ENCODE measurements around the gene SNAPC1.

Gene SNAPC1

DNA sequence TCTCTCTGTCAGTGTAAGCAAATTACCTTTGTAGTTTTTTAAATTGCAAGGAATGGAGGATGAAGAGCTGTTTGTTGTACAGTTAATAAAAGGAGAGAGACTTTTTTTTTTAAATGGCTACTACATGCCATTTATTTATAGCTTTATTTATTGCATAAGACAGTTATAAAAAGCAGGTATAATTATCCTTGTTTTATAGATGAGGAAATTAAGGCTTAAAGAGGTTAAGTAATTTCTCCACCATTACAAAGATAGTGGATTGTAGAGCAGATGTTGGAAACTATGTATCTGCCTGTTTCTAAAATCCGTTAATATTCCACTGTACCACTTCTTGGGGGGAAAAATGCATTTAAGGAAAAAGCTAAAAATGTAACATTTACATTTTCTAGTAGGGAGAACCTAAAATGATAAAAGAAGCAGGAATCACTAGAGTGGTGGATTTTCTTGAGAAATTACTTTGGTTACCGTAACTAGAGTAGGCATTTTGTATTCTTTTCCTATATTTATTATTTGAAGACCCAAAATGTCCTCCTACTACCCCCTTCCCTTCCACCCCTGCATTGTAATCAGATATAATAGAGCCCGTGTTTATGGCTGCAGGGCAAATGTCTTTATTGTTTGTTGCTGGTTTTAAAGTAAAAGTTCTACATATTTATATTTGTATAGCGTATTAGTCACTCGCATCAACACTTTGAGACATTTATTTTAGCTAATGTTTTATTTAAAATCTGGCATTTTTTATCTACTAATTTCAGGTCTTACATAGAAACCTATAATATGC, 2.3 kb downstream of the SNAPC1 start (continued):
- no peak for TF ChIP-seq ZNF280C (tag by site-specific recombination; IDR thresholded peaks at IDR 0.05)
- TF ChIP-seq ZNF544 (tag by site-specific recombination; IDR thresholded peaks at IDR 0.05), result no peak
- 0 out of 2 replicates have a peak, but pooled peaks have one; percentile 13 for TF ChIP-seq OSR2 (tag by site-specific recombination; IDR thresholded peaks at IDR 0.05)
- peak; percentile 77 for TF ChIP-seq PRDM6 (tag by site-specific recombination; IDR thresholded peaks at IDR 0.05)
- TF ChIP-seq ZSCAN18 (tag by site-specific recombination; IDR thresholded peaks at IDR 0.05), result no peak
- no peak for TF ChIP-seq ATF2 (tag by site-specific recombination; IDR thresholded peaks at IDR 0.05; ENCODE audit: low read depth)
- TF ChIP-seq ZNF561 (tag by site-specific recombination; IDR thresholded peaks at IDR 0.05; ENCODE audit: borderline replicate concordance), result no peak
- TF ChIP-seq ZNF214 (tag by site-specific recombination; IDR thresholded peaks at IDR 0.05; ENCODE audit: borderline replicate concordance), result no peak

DNA sequence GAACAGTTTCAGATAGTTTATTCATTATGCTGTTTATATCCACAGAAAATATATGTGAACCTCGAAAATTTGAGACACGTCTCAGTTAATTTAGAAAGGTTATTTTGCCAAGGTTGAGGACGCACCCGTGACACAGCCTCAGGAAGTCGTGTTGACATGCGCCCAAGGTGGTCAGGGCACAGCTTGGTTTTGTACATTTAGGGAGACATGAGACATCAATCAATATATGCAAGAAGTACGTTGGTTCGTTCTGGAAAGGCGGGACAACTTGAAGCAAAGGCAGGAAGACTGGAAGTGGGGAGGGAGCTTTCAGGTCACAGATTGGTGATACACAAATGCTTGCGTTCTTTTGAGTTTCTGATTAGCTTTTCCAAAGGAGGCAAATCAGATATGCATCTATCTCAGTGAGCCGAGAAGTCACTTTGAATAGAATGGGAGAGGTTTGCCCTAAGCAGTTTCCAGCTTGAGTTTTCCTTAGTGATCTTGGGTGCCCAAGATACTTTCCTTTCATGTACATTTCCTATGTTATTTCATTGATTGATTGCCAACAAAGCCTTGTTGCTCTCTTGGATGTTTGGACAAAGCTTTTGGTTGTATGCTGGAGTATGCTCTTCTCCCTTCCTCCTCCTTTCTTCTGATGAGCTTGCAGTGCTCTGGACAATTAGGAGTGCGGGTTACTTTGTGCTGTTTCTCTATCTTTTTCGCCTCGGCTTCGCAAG, 3.2 kb downstream of the SNAPC1 start:
- no peaks in the 10 kb centered on the region for H3K9me3 ChIP-seq (ENCODE audit: control insufficient read depth, insufficient read depth, low read depth, low read length)
- ChIA-PET CTCF (interaction anchor here (1.0 to 2.0 kb wide), 2 partner anchors 25 to 73 kb away, joined by 4 to 5 read pairs; no protein-coding TSS in a partner anchor), POLR2A (interaction anchor here (0.5 to 5.2 kb wide), 2 partner anchors 14 to 19 kb away, joined by 3 to 56 read pairs; no protein-coding TSS in a partner anchor)
- peaks cover 12% of the 10 kb centered on the region for H3K4me1 ChIP-seq (ENCODE audit: control insufficient read depth, insufficient read depth, low read length)
- peak overlapping the region; percentile 13 for H3K4me3 ChIP-seq (ENCODE audit: low read depth, low read length)
- peak overlapping the region; percentile 52 for H3K27ac ChIP-seq (ENCODE audit: extremely low read depth, low read depth, low read length)
- H3K36me3 ChIP-seq (ENCODE audit: control insufficient read depth in 2 of 2, insufficient read depth in 1 of 2, low read length in 2 of 2), result peaks cover 25 to 27% of the 10 kb centered on the region in 2 experiments
- 0 out of 2 replicates have a peak, but pooled peaks have one; percentile 54 for TF ChIP-seq ZNF600 (tag by site-specific recombination; IDR thresholded peaks at IDR 0.05)
- peak; percentile 85; the same call in 1 of the 2 replicates for TF ChIP-seq HOXC10 (CRISPR knock-in tag; IDR thresholded peaks at IDR 0.05)
- TF ChIP-seq, protein P1, sequence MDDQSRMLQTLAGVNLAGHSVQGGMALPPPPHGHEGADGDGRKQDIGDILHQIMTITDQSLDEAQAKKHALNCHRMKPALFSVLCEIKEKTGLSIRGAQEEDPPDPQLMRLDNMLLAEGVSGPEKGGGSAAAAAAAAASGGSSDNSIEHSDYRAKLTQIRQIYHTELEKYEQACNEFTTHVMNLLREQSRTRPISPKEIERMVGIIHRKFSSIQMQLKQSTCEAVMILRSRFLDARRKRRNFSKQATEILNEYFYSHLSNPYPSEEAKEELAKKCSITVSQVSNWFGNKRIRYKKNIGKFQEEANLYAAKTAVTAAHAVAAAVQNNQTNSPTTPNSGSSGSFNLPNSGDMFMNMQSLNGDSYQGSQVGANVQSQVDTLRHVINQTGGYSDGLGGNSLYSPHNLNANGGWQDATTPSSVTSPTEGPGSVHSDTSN (CRISPR knock-in tag; IDR thresholded peaks at IDR 0.05), result 0 out of 2 replicates have a peak, but pooled peaks have one; percentile 16
- 0 out of 2 replicates have a peak, but pooled peaks have one; percentile 10 for TF ChIP-seq ZIC2 (tag by site-specific recombination; IDR thresholded peaks at IDR 0.05)
- TF ChIP-seq SP2 (tag by site-specific recombination; IDR thresholded peaks at IDR 0.05), result peak; percentile 85
- TF ChIP-seq ZNF48 (tag by site-specific recombination; IDR thresholded peaks at IDR 0.05), result no peak
- TF ChIP-seq ZNF302 (tag by site-specific recombination; IDR thresholded peaks at IDR 0.05; ENCODE audit: low read depth), result no peak
- TF ChIP-seq ZBTB8A (tag by site-specific recombination; IDR thresholded peaks at IDR 0.05), result 0 out of 2 replicates have a peak, but pooled peaks have one; percentile 40
- TF ChIP-seq FEZF1 (tag by site-specific recombination; IDR thresholded peaks at IDR 0.05), result peak; percentile 76
- no peak for TF ChIP-seq ZFP41 (tag by site-specific recombination; IDR thresholded peaks at IDR 0.05; ENCODE audit: borderline replicate concordance)
- TF ChIP-seq ZNF629 (tag by site-specific recombination; IDR thresholded peaks at IDR 0.05), result peak; percentile 16; the same call in 1 of the 2 replicates
- 0 out of 2 replicates have a peak, but pooled peaks have one; percentile 9 for TF ChIP-seq GLIS1 (tag by site-specific recombination; IDR thresholded peaks at IDR 0.05)
- TF ChIP-seq, protein P2, sequence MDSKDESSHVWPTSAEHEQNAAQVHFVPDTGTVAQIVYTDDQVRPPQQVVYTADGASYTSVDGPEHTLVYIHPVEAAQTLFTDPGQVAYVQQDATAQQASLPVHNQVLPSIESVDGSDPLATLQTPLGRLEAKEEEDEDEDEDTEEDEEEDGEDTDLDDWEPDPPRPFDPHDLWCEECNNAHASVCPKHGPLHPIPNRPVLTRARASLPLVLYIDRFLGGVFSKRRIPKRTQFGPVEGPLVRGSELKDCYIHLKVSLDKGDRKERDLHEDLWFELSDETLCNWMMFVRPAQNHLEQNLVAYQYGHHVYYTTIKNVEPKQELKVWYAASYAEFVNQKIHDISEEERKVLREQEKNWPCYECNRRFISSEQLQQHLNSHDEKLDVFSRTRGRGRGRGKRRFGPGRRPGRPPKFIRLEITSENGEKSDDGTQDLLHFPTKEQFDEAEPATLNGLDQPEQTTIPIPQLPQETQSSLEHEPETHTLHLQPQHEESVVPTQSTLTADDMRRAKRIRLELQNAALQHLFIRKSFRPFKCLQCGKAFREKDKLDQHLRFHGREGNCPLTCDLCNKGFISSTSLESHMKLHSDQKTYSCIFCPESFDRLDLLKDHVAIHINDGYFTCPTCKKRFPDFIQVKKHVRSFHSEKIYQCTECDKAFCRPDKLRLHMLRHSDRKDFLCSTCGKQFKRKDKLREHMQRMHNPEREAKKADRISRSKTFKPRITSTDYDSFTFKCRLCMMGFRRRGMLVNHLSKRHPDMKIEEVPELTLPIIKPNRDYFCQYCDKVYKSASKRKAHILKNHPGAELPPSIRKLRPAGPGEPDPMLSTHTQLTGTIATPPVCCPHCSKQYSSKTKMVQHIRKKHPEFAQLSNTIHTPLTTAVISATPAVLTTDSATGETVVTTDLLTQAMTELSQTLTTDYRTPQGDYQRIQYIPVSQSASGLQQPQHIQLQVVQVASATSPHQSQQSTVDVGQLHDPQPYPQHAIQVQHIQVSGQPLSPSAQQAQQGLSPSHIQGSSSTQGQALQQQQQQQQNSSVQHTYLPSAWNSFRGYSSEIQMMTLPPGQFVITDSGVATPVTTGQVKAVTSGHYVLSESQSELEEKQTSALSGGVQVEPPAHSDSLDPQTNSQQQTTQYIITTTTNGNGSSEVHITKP (tag by site-specific recombination; IDR thresholded peaks at IDR 0.05), result peak; percentile 83
- 0 out of 2 replicates have a peak, but pooled peaks have one; percentile 28 for TF ChIP-seq WT1 (tag by site-specific recombination; IDR thresholded peaks at IDR 0.05)

Measured in HEK293 (cell line).